LNCaP clone FGC (cell line): ENCODE data around the gene SHCBP1L.
"Not testable (repeated sequence)": the region's sequence is repeated elsewhere in the genome, so short reads cannot be mapped to it uniquely, and the experiment has no call there.

Experiments used
- DNase-seq: peaks from one replicate; pipeline ENCODE4 v3.0.0-alpha.2; 2011; ENCODE audit warnings: low read depth
- H3K4me3 ChIP-seq: 2 replicates; pipeline ENCODE4 v1.5.1; 2011; ENCODE audit warnings: mild to moderate bottlenecking, low read depth, low read length, control low read depth
- CTCF ChIP-seq: IDR thresholded peaks from 2 replicates; pipeline ENCODE4 v1.5.1; 2012; ENCODE audit warnings: mild to moderate bottlenecking; ENCODE audit not compliant: control insufficient read depth, insufficient read depth; ENCODE audit errors: extremely low read depth

SHCBP1L gene

GRCh38 chr1:182927693-182928433 is 25.1 kb downstream of the SHCBP1L start:
- no peak for DNase-seq
- H3K4me3 ChIP-seq = no peak overlapping the region
- TF ChIP-seq CTCF = no peak

GRCh38 chr1:182925661-182926060 is 27.3 kb downstream of the SHCBP1L start:
- H3K4me3 ChIP-seq = no peak overlapping the region
- no peak for TF ChIP-seq CTCF
- no peak for DNase-seq

GRCh38 chr1:182917378-182917777 is 35.6 kb downstream of the SHCBP1L start:
- H3K4me3 ChIP-seq = no peak overlapping the region
- no peak for DNase-seq
- TF ChIP-seq CTCF = no peak

GRCh38 chr1:182913401-182913800 is 39.6 kb downstream of the SHCBP1L start:
- H3K4me3 ChIP-seq = no peak overlapping the region
- no peak for DNase-seq
- no peak for TF ChIP-seq CTCF

- TF ChIP-seq CTCF = 0 out of 2 replicates have a peak, but pooled peaks have one; percentile 20
Observed at GRCh38 chr1:182910143-182910542, 42.8 kb downstream of the SHCBP1L start.

GRCh38 chr1:182909578-182909977 is 43.4 kb downstream of the SHCBP1L start:
- peak; percentile 44 for DNase-seq
- no peak for TF ChIP-seq CTCF
- no peak overlapping the region for H3K4me3 ChIP-seq

More at GRCh38 chr1:182910143-182910542, 42.8 kb downstream of the SHCBP1L start:
- DNase-seq = no peak
- H3K4me3 ChIP-seq = no peak overlapping the region

- DNase-seq = no peak
- TF ChIP-seq CTCF = no peak
- no peak overlapping the region for H3K4me3 ChIP-seq
Observed at GRCh38 chr1:182905321-182905720, 47.6 kb downstream of the SHCBP1L start.

GRCh38 chr1:182901946-182902345 is 51.0 kb downstream of the SHCBP1L start:
- not testable (repeated sequence) for H3K4me3 ChIP-seq, DNase-seq
